Common myeloid progenitor, CD34-positive (primary cell): ENCODE data around the gene CTDSP1.
A peak's percentile ranks its signal among the peaks of the same experiment; 100 is the strongest.

Experiments used
- CTCF ChIA-PET: fragments of 350-600 bp; sonication (Branson Sonifier 250); formaldehyde crosslinking; loops from one replicate; lab custom pipeline; 2021; ENCODE audit warnings: antibody characterized with exemption; lab: Charles Lee
- POLR2A ChIA-PET: fragments of 350-600 bp; sonication (Branson Sonifier 250); formaldehyde crosslinking; loops from one replicate; lab custom pipeline; 2021; ENCODE audit warnings: antibody characterized with exemption; lab: Charles Lee
- DNase-seq, 3 donors: peaks; one replicate each; pipeline versions ENCODE4 v3.0.0 to v3.0.0-alpha.2; 2013
- H3K27ac ChIP-seq, 2 experiments: 1 replicate in 1 of 2; 2 replicates in 1 of 2; pipeline ENCODE4 v1.7.0; 2013; ENCODE audit warnings: inconsistent platforms in 2 of 2, low read length in 2 of 2, mild to moderate bottlenecking in 2 of 2, low read depth in 1 of 2, moderate library complexity in 1 of 2; ENCODE audit not compliant: severe bottlenecking in 2 of 2, insufficient read depth in 1 of 2, poor library complexity in 1 of 2
- H3K27me3 ChIP-seq, 5 experiments: replicated peaks in 2 of 5; 1 replicate in 3 of 5; 2 replicates in 2 of 5; pipeline versions ENCODE4 v1.6.1 to v1.7.0; 2013; ENCODE audit warnings: low read length in 4 of 5, mild to moderate bottlenecking in 2 of 5, moderate library complexity in 2 of 5, inconsistent platforms in 1 of 5; ENCODE audit not compliant: insufficient read depth in 5 of 5, control insufficient read depth in 4 of 5
- H3K36me3 ChIP-seq, 4 experiments: 1 replicate in 2 of 4; 2 replicates in 2 of 4; pipeline versions ENCODE4 v1.6.1 to v1.7.0; 2013; ENCODE audit warnings: low read length in 3 of 4, control low read depth in 1 of 4, mild to moderate bottlenecking in 1 of 4; ENCODE audit not compliant: control insufficient read depth in 4 of 4, insufficient read depth in 4 of 4
- H3K4me1 ChIP-seq, 4 experiments: 1 replicate in 3 of 4; 2 replicates in 1 of 4; pipeline versions ENCODE4 v1.6.1 to v1.7.1; 2013; ENCODE audit warnings: low read length in 3 of 4, mild to moderate bottlenecking in 3 of 4, control low read depth in 1 of 4, inconsistent platforms in 1 of 4, moderate library complexity in 1 of 4; ENCODE audit not compliant: control insufficient read depth in 4 of 4, insufficient read depth in 4 of 4; ENCODE audit errors: control extremely low read depth in 1 of 4
- H3K4me3 ChIP-seq, 7 experiments: 1 replicate in 4 of 7; 2 replicates in 3 of 7; pipeline versions ENCODE4 v1.5.1 to v1.7.0; 2013; ENCODE audit warnings: mild to moderate bottlenecking in 7 of 7, low read length in 6 of 7, moderate library complexity in 6 of 7, inconsistent platforms in 2 of 7, low read depth in 2 of 7, control low read depth in 1 of 7; ENCODE audit not compliant: insufficient read depth in 4 of 7, control insufficient read depth in 1 of 7; ENCODE audit errors: extremely low read depth in 1 of 7
- H3K9me3 ChIP-seq, 5 experiments: 1 replicate in 4 of 5; 2 replicates in 1 of 5; pipeline versions ENCODE4 v1.6.1 to v1.7.1; 2013; ENCODE audit warnings: low read length in 4 of 5, mild to moderate bottlenecking in 2 of 5, inconsistent platforms in 1 of 5, low read depth in 1 of 5, moderate library complexity in 1 of 5; ENCODE audit not compliant: control insufficient read depth in 4 of 5, insufficient read depth in 2 of 5; ENCODE audit errors: control extremely low read depth in 1 of 5
- WGBS: methylation state at CpG from one replicate; pipeline ENCODE4 v1.1.5; 2013; ENCODE audit not compliant: insufficient coverage; 5-methylcytosine and 5-hydroxymethylcytosine counted together

Gene CTDSP1

GRCh38 chr2:218389333-218390150 lies 10.1 kb upstream of the CTDSP1 start:
- H3K9me3 ChIP-seq, result no peaks in the 10 kb centered on the region
- no peak overlapping the region for H3K4me3 ChIP-seq
- H3K27ac ChIP-seq, result no peak overlapping the region
- no peaks in the 10 kb centered on the region for H3K36me3 ChIP-seq
- no peak for DNase-seq
- no peaks in the 10 kb centered on the region for H3K27me3 ChIP-seq
- 96% methylated on average over 13 of the region's 17 CpGs for WGBS
- ChIA-PET POLR2A (interaction anchor here (1.0 to 1.4 kb wide), 2 partner anchors 20 to 22 kb away, joined by 3 to 7 read pairs; no protein-coding TSS in a partner anchor), CTCF (interaction anchor here (1.1 to 4.0 kb wide), 3 partner anchors 11 to 94 kb away, joined by 3 to 15 read pairs (median 7); no protein-coding TSS in a partner anchor)
- peaks cover 0 to 30% (median 24%) of the 10 kb centered on the region in 4 experiments for H3K4me1 ChIP-seq

- no peaks in the 10 kb centered on the region for H3K27me3 ChIP-seq
- H3K9me3 ChIP-seq, result no peaks in the 10 kb centered on the region
- ChIA-PET CTCF (interaction anchor here (0.9 to 3.4 kb wide), 4 partner anchors 8 to 89 kb away, joined by 3 to 17 read pairs (median 6); partner anchors contain the start of genes CATIP and SLC11A1), POLR2A (no interaction called here)
- no peak for DNase-seq
- WGBS, result 96% methylated on average over 20 of the region's 23 CpGs
- H3K27ac ChIP-seq, result no peak overlapping the region
- H3K4me3 ChIP-seq, result no peak overlapping the region
- H3K36me3 ChIP-seq, result no peaks in the 10 kb centered on the region
- peaks cover 2 to 43% (median 38%) of the 10 kb centered on the region in 4 experiments for H3K4me1 ChIP-seq
Observed at GRCh38 chr2:218391202-218391601, 8.5 kb upstream of the CTDSP1 start.

GRCh38 chr2:218392459-218392858 lies 7.2 kb upstream of the CTDSP1 start:
- ChIA-PET POLR2A (interaction anchor here (0.6 kb wide), 1 partner anchor 99 kb away, joined by 4 read pairs; no protein-coding TSS in a partner anchor), CTCF (interaction anchor here (1.2 to 6.1 kb wide), 7 partner anchors 9 to 119 kb away, joined by 4 to 70 read pairs (median 17); partner anchors contain the start of genes AAMP, CATIP, PNKD and SLC11A1)
- Histone ChIP-seq H3K4me3 (no peak overlapping the region), H3K4me1 (peaks cover 2 to 49% (median 43%) of the 10 kb centered on the region in 4 experiments), H3K36me3 (no peaks in the 10 kb centered on the region), H3K27me3 (no peaks in the 10 kb centered on the region), H3K9me3 (no peaks in the 10 kb centered on the region), H3K27ac (no peak overlapping the region)
- no peak for DNase-seq
- 86% methylated on average over 2 of the region's 5 CpGs for WGBS

- no peak overlapping the region for H3K27ac ChIP-seq
- H3K4me3 ChIP-seq, result no peak overlapping the region
- CTCF ChIA-PET, result interaction anchor here (1.2 to 6.1 kb wide), 10 partner anchors 10 to 120 kb away, joined by 3 to 70 read pairs (median 16); partner anchors contain the start of genes AAMP, CATIP, PNKD and SLC11A1
- POLR2A ChIA-PET, result no interaction called here
- H3K36me3 ChIP-seq, result no peaks in the 10 kb centered on the region
- H3K27me3 ChIP-seq, result no peaks in the 10 kb centered on the region
- WGBS, result 90% methylated on average over 13 of the region's 16 CpGs
- no peaks in the 10 kb centered on the region for H3K9me3 ChIP-seq
- H3K4me1 ChIP-seq, result peaks cover 2 to 51% (median 43%) of the 10 kb centered on the region in 4 experiments
- DNase-seq, result no peak
Observed at GRCh38 chr2:218392891-218393462, 6.7 kb upstream of the CTDSP1 start.

- Histone ChIP-seq H3K4me1 (peaks cover 2 to 58% (median 50%) of the 10 kb centered on the region in 4 experiments), H3K4me3 (no peak overlapping the region), H3K9me3 (no peaks in the 10 kb centered on the region), H3K27me3 (no peaks in the 10 kb centered on the region), H3K36me3 (no peaks in the 10 kb centered on the region), H3K27ac (peak overlapping the region in 1 of 2 experiments; percentile 39)
- WGBS, result 43% methylated on average over 7 of the region's 8 CpGs
- peak in 2 of 3 donors; percentile 65 to 74 for DNase-seq
- ChIA-PET POLR2A (interaction anchor here (1.0 to 1.2 kb wide), 2 partner anchors 25 to 27 kb away, joined by 4 to 6 read pairs; no protein-coding TSS in a partner anchor), CTCF (interaction anchor here (0.6 to 6.1 kb wide), 16 partner anchors 10 to 134 kb away, joined by 3 to 70 read pairs (median 6); partner anchors contain the start of genes AAMP, CATIP, PNKD and SLC11A1)
Observed at GRCh38 chr2:218393750-218394290, 5.8 kb upstream of the CTDSP1 start.

GRCh38 chr2:218394298-218395089 lies 5.2 kb upstream of the CTDSP1 start:
- Histone ChIP-seq H3K9me3 (no peaks in the 10 kb centered on the region), H3K4me1 (peaks cover 2 to 64% (median 57%) of the 10 kb centered on the region in 4 experiments), H3K36me3 (no peaks in the 10 kb centered on the region), H3K27ac (peak overlapping the region in 1 of 2 experiments; percentile 57), H3K27me3 (no peaks in the 10 kb centered on the region), H3K4me3 (peak overlapping the region in 1 of 7 experiments; percentile 23)
- WGBS, result 85% methylated on average over 12 of the region's 13 CpGs
- POLR2A ChIA-PET, result interaction anchor here (1.0 to 1.2 kb wide), 2 partner anchors 26 to 27 kb away, joined by 4 to 6 read pairs; no protein-coding TSS in a partner anchor
- CTCF ChIA-PET, result interaction anchor here (0.6 to 6.1 kb wide), 19 partner anchors 8 to 134 kb away, joined by 3 to 70 read pairs (median 4); partner anchors contain the start of genes AAMP, CATIP, PNKD and SLC11A1
- peak in 2 of 3 donors; percentile 81 for DNase-seq
